ENCODE data around the gene TOMM20L. TPM values are rescaled to one million over a fixed set of nuclear protein-coding genes. Genes with fewer than 3 reads are reported as not detected.

The TOMM20L gene
- total RNA-seq, 4 donors from 2014 or later = not detected

GRCh38 chr14:58395562-58395811 is 243 bp upstream of the TOMM20L start:
- H3K4me3 ChIP-seq (ENCODE audit: low read depth, poor library complexity, severe bottlenecking) = peak overlapping the region; percentile 42
- TF ChIP-seq POLR2A (IDR thresholded peaks at IDR 0.05) (no peak), CTCF (IDR thresholded peaks at IDR 0.05) (no peak)
- DNase-seq (ENCODE audit: low spot score in 2 of 2) = no peak
- intact Hi-C loops (cut with DNase I; ENCODE audit: low total_unique reads) = no loop called here
- WGBS, 2 donors = 8 to 11% methylated on average over 9 to 10 of the region's 10 CpGs

DNA sequence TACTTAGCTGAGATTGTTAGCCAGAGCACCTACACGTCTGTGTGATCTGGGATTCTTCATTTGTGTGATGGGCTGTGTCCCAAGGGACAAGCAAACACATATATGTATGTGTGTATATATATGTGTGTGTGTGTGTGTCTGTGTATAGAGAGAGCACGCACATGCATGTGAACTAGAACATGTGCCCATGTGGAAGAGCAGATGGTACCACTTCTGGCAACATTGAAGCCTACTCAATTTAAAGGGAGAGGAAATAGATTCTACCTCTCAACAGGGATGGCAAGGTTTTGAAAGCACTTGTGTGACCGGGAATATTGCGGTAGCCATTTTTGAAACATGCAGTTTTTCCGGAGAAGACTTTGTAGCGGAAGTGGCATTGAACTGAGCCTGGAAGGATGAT is 1.4 kb downstream of the TOMM20L start:
- H3K4me3 ChIP-seq (ENCODE audit: low read depth, poor library complexity, severe bottlenecking) = no peak overlapping the region
- no peak for TF ChIP-seq CTCF (IDR thresholded peaks at IDR 0.05)
- no peak for TF ChIP-seq POLR2A (IDR thresholded peaks at IDR 0.05)
- WGBS, 2 donors = 96% methylated on average over 6 of the region's 6 CpGs
- intact Hi-C loops (cut with DNase I; ENCODE audit: low total_unique reads) = no loop called here
- no peak for DNase-seq (ENCODE audit: low spot score in 2 of 2)

DNA sequence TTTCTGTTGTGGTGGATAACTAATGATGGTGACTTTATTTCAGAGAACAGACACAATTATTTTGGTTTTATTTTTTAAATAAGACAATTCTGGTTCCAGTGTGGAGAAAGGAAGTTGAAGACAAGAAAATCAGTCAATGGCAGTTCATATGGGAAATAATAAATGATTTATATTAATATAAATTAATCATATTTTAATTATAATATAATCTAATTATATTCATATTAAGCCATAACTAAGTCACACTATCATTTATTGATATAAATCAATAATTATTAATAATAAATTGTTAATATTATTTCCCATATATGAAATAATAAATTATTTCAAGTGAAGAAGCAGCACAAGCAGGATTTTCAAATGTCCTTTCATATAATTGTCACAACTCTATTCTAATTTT is 2.8 kb downstream of the TOMM20L start:
- TF ChIP-seq CTCF (IDR thresholded peaks at IDR 0.05) (no peak), POLR2A (IDR thresholded peaks at IDR 0.05) (no peak)
- DNase-seq (ENCODE audit: low spot score in 2 of 2) = no peak
- H3K4me3 ChIP-seq (ENCODE audit: low read depth, poor library complexity, severe bottlenecking) = no peak overlapping the region
- intact Hi-C loops (cut with DNase I; ENCODE audit: low total_unique reads) = no loop called here

GRCh38 chr14:58398895-58399294 is 3.2 kb downstream of the TOMM20L start:
- no peak for TF ChIP-seq CTCF (IDR thresholded peaks at IDR 0.05)
- no peak for TF ChIP-seq POLR2A (IDR thresholded peaks at IDR 0.05)
- intact Hi-C loops (cut with DNase I; ENCODE audit: low total_unique reads) = no loop called here
- 92 to 96% methylated on average over 3 of the region's 3 CpGs for WGBS, 2 donors

DNA sequence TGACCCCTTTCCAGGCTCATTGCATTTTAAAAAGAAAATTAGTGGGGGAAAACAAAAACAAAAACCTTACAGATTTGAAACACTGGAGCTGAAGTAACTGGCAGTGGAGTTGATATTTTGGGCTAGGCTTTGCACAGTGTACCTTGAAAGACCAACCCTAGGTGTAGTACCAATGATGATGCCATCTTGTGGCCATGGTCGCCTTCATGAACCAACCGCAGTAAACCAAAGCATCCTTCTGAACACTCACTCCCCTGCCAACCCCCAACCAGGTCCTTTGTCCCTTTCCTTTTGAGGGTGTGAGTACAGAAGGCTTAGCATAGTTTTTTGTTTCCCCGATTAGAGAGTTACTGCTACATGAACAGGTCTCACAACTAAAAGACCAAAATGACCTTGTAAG is 5.9 kb downstream of the TOMM20L start:
- WGBS, 2 donors = 86 to 89% methylated on average over 3 of the region's 3 CpGs
- no peak for DNase-seq (ENCODE audit: low spot score in 2 of 2)
- TF ChIP-seq POLR2A (IDR thresholded peaks at IDR 0.05) (no peak), CTCF (IDR thresholded peaks at IDR 0.05) (no peak)
- no peak overlapping the region for H3K4me3 ChIP-seq (ENCODE audit: low read depth, poor library complexity, severe bottlenecking)
- intact Hi-C loops (cut with DNase I; ENCODE audit: low total_unique reads) = no loop called here

More at GRCh38 chr14:58398895-58399294, 3.2 kb downstream of the TOMM20L start:
- no peak for DNase-seq (ENCODE audit: low spot score in 2 of 2)
- H3K4me3 ChIP-seq (ENCODE audit: low read depth, poor library complexity, severe bottlenecking) = no peak overlapping the region

- 90 to 91% methylated on average over 3 of the region's 3 CpGs for WGBS, 2 donors
- no peak for DNase-seq (ENCODE audit: low spot score in 2 of 2)
- TF ChIP-seq CTCF (IDR thresholded peaks at IDR 0.05) = no peak
- no peak for TF ChIP-seq POLR2A (IDR thresholded peaks at IDR 0.05)
- no peak overlapping the region for H3K4me3 ChIP-seq (ENCODE audit: low read depth, poor library complexity, severe bottlenecking)
- intact Hi-C loops (cut with DNase I; ENCODE audit: low total_unique reads) = no loop called here
These were observed 13.0 kb downstream of the TOMM20L start for GRCh38 chr14:58408681-58409215.
